ENCODE results near the gene GLRX. TPM values are rescaled to one million over a fixed set of nuclear protein-coding genes. Genes with fewer than 3 reads are reported as not detected.

Gene GLRX
- total and polyA plus RNA-seq, 2 of the 13 experiments (the other 11 are each of a cell fraction or from before 2014, with no cell fraction given) = 63.8 to 499 TPM

DNA sequence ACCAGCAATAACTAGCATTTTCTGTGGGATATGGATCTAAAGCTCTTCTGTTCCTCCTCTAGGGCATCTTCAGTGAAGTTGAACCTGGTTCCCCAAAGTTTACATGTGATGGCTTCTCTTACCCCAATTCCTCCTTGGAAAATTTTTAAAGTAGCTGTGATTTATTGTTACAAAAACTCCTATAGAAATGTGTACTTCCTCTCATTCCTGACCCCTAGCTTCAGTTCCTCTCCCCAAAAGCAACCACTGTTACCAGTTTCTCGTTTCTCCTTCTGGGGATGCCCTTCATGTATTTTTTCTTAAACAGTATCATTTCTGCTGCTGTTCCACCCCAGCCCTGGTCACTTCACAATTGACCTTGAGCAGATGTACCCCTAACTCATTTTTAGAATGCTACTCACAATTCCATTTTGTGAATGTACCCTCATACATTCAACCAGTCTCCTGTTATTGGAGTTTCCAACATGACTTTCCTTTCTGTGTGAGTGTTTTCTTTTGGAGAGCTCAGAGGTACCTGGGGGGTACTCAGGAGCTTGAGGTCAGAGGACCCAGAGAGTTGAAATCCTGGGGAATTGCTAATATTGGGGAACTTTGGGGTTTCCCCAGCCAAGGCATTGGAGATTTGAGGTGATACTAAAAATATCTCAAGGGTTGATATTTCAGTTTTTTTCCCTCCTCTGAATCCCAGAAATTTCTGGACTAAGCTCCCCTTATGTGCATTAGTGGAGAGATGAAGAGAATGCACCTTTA is 18.6 kb upstream of the GLRX start:
- Histone ChIP-seq H2AFZ (ENCODE audit: low read length) (no peak overlapping the region), H3K9me3 (ENCODE audit: low read length) (no peaks in the 10 kb centered on the region), H3K9ac (ENCODE audit: insufficient read depth, low read depth, low read length) (no peak overlapping the region), H3K36me3 (replicated peaks in 1 of 2; ENCODE audit: control insufficient read depth in 1 of 2, insufficient read depth in 2 of 2, low read length in 2 of 2) (no peaks in the 10 kb centered on the region), H3K27ac (ENCODE audit: extremely low read length, insufficient read depth, low read length) (no peak overlapping the region), H3K79me2 (ENCODE audit: insufficient read depth, low read length) (no peaks in the 10 kb centered on the region), H3K4me1 (ENCODE audit: insufficient read depth, low read length) (peaks cover 65% of the 10 kb centered on the region), H4K20me1 (ENCODE audit: insufficient read depth, low read length) (no peaks in the 10 kb centered on the region), H3K27me3 (ENCODE audit: control insufficient read depth in 1 of 2, insufficient read depth in 2 of 2, low read length in 2 of 2) (no peaks in the 10 kb centered on the region), H3K4me3 (replicated peaks in 1 of 3; ENCODE audit: insufficient read depth in 1 of 3, low read depth in 2 of 3, low read length in 3 of 3) (no peak overlapping the region), H3K4me2 (ENCODE audit: low read depth, low read length) (no peak overlapping the region)
- WGBS (ENCODE audit: low lambda C conversion rate) = 93% methylated on average over 1 of the region's 1 CpG
- ChIA-PET CTCF (ENCODE audit: low intra/inter-chr PET ratio, low total read pairs) (no interaction called here), POLR2A (interaction anchor here (1.2 to 7.8 kb wide), 4 partner anchors 13 to 38 kb away, joined by 3 to 130 read pairs (median 4); partner anchors contain the start of gene GLRX)
- ATAC-seq (no peak), DNase-seq (ENCODE audit: low spot score) (no peak), FAIRE-seq (no peak)
- no TSS peak for BruUV-seq (replicated peaks)
- intact Hi-C loops (cut with micrococcal nuclease; ENCODE audit: unreplicated experiment) (loop anchor here (5.0 to 10.0 kb wide), 3 partner anchors 39 to 876 kb away; partner anchors contain the start of genes ARSK and SKIC3), in situ Hi-C loops (cut with HindIII; ENCODE audit: extremely low pct_ligation_motif_present, low pct_unique_long_range_greater_than_20kb) (loop anchor here (5.0 to 25.0 kb wide), 3 partner anchors 199 to 554 kb away; partner anchors contain the start of genes ARSK, MCTP1 and SKIC3)
- TF ChIP-seq SP5 (CRISPR knock-in tag; IDR thresholded peaks at IDR 0.05; ENCODE audit: borderline replicate concordance, low read depth) (no peak), CSRNP1 (CRISPR knock-in tag; IDR thresholded peaks at IDR 0.05) (no peak), CCAR2 (optimal IDR thresholded peaks at IDR 0.05; ENCODE audit: low read depth, low read length) (no peak), TBX2 (CRISPR knock-in tag; IDR thresholded peaks at IDR 0.05; ENCODE audit: borderline replicate concordance) (no peak), KLF16 (CRISPR knock-in tag; IDR thresholded peaks at IDR 0.05) (no peak), HMGXB4 (CRISPR knock-in tag; IDR thresholded peaks at IDR 0.05; ENCODE audit: borderline replicate concordance in 1 of 2, low read depth in 1 of 2) (no peak), GABPB1 (CRISPR knock-in tag; IDR thresholded peaks at IDR 0.05) (no peak), ZFYVE20 (CRISPR knock-in tag; IDR thresholded peaks at IDR 0.05; ENCODE audit: borderline replicate concordance, low read depth) (no peak), ZNF550 (CRISPR knock-in tag; IDR thresholded peaks at IDR 0.05; ENCODE audit: borderline replicate concordance) (no peak)
- TF ChIP-seq, protein P1, sequence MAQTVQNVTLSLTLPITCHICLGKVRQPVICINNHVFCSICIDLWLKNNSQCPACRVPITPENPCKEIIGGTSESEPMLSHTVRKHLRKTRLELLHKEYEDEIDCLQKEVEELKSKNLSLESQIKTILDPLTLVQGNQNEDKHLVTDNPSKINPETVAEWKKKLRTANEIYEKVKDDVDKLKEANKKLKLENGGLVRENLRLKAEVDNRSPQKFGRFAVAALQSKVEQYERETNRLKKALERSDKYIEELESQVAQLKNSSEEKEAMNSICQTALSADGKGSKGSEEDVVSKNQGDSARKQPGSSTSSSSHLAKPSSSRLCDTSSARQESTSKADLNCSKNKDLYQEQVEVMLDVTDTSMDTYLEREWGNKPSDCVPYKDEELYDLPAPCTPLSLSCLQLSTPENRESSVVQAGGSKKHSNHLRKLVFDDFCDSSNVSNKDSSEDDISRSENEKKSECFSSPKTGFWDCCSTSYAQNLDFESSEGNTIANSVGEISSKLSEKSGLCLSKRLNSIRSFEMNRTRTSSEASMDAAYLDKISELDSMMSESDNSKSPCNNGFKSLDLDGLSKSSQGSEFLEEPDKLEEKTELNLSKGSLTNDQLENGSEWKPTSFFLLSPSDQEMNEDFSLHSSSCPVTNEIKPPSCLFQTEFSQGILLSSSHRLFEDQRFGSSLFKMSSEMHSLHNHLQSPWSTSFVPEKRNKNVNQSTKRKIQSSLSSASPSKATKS (CRISPR knock-in tag; IDR thresholded peaks at IDR 0.05) = no peak

All from HepG2 (cell line).